HG03060 (cell line): ENCODE measurements around the gene CFAP74.

ENCODE experiments used
- ATAC-seq: cut with Tn5 transposase; IDR thresholded peaks from one replicate; pipeline ENCODE4 v1.9.1; 2021; ENCODE audit warnings: low read depth, moderate number of reproducible peaks; ENCODE audit not compliant: unreplicated experiment

CFAP74 gene

DNA sequence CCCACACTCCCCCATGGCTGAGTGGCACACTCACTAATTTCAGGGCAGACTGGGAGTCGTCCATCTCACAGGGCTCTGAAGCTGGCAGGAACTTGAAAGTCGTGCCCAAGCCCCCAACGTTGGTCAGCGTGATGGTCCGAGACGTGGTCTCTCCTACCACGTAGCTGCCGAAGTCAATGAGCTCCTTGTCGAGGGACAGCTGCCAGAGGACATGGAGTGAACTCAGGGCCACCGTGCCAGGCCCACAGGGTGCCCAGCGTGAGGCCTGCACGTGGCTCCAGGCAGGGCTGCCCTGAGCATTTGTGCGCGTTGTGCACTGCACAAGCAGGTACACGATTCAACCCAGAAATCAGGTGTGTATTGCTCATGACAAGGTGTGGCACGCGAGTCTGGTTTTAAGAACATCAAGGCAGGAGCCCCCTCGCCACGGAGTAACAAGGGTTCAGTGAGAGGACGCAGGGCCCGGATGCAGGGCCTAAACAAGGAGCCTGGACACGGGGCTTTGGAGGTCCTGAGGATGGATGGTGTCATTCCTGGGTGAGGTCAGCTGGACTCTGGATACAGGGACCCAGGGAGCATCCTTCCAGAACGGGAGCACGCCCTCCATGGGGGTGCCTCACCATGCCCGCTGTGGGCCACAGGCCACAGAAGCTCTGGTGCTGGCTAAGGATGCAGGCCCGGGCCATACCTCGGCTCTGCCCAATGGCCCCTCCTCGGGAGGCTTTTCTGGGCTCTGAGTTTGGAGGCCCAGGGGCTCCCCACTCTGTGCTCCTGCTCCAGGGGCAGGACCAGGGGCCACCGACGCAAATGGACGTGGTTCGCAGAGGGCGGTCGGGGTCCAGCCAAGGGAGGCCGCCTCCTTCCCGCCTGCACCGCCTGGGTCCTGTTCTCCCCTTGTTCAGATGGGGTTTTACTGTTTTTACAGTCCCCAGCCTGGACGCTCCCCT lies 46.7 kb downstream of the CFAP74 start:
- ATAC-seq = no peak

DNA sequence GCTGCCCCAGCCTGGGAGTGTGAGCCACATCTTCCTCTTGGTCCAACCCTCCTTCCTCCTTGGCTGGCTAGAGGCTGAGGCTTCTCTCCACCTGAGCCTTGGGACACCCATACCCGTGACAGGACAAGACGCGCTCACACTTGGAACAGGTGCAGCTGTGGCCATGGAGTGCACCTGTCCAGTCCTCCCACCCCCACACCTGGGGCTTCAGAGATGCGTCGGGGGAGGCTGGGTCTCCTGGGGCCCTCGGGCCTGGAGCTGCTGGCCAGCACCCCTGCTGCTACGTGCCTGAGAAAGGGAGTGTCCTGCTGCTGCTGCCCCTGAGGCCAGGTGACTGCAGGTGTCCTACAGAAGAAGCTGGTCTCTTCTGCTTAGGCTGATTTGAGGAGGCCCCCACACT lies 47.5 kb downstream of the CFAP74 start:
- ATAC-seq = no peak

DNA sequence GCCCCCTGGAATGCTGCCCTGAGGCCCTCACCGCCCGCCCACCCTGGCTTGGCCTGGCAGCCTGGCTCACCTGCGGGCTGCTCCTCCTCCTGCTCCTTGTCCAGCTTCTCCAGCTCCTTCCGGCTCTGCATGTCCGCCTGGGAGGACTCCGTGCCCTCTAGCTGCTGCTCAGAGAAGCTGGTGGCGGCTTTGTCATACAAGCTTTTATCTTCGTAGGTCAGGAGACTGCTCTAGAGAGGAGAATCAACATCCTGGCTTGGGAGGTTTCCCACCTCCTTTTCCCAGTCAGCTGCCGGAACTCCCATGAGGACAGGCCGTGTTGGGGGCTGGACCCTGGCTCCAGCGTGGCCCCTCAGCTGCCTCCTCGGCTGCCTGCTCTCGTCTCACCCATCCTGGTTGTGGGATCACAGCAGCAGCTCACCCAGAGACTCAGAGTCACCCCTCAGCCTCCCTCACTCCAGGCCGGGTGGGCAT lies 47.9 kb downstream of the CFAP74 start:
- ATAC-seq = no peak

DNA sequence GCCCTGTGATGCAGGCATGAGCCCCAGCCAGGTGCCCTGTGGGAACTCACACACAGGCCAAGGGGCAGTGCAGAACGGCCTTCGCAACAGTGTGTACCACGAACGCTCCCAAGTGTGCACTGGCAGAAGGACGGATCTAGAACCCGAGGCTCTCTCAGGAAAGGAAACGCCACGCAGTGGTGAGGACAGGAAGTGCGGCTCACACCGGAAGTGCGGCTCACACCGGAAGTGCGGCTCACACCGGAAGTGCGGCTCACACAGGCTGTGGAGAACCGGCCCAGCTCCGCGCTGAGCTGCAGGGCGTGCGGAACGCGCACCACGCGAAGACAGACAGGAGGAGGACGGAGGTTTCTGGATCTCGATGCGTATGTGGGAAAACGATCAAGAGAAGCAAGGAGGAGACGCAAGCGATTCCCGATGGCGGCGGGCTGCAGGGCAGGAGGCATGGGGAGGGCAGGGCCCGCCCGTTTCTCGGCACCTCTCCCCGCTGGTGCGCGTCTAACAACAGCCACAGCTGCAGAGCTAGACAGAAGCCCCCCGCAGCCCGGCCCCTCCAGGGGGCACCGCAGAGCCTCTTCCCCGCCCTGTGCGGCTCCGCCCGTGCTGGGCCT lies 48.6 kb downstream of the CFAP74 start:
- ATAC-seq = no peak

DNA sequence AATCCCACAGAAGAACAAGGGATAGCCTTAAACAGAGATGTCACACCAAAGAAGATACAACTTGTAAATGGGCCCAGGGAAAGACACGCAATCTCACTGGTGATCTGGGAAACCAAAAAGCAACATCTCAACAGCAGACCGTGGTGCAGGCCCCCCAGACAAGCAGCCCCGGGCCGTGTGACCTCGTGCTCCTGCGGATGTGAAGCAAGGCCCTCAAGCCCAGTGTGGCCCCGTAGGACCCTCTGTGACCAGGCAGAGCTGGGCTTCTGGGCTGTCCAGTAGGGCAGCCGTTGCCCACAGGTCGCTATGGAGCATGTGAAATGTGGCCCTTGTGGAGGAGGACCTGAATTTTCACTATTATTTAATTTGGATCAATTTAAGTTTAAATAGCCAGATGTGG lies 49.6 kb downstream of the CFAP74 start:
- ATAC-seq = no peak

DNA sequence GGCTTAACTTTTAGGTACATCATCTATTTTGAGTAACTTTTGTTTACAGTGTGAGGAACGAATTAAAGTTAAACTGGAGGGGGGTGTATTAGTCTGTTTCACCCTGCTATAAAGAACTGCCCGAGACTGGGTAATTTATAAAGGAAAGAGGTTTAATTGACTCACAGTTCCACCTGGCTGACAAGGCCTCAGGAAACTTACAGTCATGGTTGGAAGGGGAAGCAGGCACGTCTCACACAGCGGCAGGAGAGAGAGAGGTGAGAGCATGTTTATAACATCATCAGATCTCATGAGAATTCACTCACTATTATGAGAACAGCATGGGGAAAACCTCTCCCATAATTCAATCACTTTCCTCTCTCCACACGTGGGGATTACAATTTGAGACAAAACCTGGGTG lies 52.6 kb downstream of the CFAP74 start:
- no peak for ATAC-seq

DNA sequence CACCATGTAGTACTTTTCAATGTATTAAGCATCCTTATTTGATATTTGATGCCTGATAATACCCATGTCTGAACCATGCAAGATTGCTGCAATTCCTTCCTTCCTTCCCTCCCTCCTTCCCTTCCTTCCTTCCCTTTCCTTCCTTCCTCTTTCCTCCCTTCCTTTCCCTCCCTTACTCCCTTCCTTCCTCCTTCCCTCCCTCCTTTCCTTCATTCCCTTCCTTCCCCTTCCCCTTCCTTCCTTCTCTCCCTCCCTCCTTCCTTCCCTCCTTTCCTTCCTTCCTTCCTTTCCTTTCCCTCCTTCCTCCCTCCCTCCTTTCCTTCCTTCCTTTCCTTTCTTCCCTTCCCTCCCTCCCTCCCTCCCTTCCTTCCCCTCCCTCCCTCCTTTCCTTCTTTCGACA lies 54.8 kb downstream of the CFAP74 start:
- ATAC-seq = no peak

DNA sequence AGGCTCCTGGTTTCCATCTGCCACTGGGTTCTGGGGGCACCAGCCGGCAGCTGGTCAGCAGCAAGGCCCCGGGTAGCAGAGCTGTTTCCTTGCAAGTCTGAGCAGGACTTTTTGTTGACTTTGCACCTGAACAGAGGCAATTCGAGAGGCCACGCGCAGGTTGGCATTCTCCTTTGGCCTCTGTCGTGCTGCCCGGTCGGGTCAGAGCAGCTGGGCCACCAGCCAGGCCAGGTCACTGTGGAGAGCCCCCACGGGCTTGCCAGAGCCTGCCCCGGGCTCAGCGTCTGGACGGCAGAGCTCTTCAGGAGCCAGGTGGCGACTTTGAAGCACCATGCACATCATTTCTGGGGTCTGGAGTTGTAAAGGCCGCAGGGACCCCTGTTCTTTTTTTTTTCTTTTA lies 56.1 kb downstream of the CFAP74 start:
- ATAC-seq = no peak

DNA sequence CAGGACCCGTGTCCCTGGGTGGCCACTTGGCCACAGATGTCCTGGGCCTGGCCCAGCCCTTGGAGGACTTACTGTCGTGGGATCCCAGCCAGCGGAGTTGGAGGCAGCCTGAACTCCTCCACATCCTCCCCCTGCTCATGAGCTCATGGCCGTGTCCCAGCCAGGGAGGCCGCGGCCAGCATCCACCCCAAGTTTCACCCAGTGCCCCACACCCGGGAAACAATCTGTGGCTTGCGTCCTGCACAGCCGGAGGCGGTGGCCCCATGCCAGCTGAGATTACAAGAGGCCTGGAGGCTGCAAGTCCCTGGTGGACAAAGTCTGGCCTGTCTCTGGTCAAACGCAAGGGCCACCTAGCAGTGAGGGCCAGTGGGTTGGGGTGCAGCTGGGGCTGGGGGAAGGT lies 57.0 kb downstream of the CFAP74 start:
- no peak for ATAC-seq

DNA sequence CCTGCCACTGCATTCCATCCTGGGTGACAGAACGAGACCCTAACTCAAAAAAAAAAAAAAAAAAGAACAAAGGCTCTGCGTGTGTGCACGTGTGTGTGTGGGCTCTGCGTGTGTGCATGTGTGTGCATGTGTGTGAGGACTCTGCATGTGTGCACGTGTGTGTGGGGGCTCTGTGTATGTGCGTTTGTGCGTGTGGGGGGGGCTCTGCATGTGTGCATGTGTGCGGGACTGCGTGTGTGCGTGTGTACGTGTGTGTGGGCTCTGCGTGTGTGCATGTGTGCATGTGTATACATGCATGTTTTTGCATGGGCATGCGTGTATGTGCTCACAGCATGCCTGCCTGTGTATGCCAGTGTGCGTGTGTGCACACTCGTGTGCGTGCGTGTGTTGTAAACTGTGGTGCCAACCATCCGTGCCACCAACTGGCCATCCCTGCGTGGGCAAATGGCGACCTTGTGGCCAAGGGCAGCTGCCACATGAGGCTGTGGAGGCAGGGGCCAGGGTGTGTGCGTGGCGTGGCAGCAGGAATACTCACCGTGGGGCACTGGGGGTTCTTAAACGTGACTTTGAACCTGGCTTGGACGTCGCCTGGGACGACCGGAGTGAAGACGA lies 57.7 kb downstream of the CFAP74 start:
- ATAC-seq = no peak

DNA sequence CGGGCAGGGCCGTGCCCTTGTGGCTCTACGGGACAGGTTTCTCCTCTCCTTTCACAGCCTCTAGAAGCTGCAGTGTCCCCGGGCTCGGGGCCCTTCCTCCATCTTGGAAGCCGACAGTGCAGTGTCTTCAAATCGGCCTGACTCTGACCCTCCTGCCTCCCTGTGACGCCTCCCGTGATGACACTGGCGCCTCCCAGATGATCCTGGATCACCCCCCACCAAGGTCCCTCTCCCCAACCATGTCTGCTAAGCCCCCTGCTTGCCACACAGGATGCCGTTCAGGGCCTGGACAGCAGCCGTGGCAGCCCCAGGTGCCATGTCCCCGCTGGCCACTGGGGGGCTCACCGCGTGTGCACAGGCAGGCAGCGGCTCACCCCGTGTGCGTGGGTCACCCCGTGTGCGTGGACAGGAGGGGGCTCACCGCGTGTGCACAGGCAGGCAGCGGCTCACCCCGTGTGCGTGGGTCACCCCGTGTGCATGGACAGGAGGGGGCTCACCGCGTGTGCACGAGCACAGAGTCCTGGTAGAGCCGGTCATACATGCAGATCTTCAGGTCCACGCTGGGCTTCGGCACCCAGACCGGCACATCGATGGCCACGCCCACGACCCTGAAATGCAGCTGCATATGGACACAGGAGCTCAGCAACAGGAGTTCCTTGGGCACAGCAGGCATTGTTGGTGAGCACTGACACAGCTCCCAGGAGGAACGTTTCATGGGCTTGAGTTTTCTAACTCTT lies 59.6 kb downstream of the CFAP74 start:
- no peak for ATAC-seq

DNA sequence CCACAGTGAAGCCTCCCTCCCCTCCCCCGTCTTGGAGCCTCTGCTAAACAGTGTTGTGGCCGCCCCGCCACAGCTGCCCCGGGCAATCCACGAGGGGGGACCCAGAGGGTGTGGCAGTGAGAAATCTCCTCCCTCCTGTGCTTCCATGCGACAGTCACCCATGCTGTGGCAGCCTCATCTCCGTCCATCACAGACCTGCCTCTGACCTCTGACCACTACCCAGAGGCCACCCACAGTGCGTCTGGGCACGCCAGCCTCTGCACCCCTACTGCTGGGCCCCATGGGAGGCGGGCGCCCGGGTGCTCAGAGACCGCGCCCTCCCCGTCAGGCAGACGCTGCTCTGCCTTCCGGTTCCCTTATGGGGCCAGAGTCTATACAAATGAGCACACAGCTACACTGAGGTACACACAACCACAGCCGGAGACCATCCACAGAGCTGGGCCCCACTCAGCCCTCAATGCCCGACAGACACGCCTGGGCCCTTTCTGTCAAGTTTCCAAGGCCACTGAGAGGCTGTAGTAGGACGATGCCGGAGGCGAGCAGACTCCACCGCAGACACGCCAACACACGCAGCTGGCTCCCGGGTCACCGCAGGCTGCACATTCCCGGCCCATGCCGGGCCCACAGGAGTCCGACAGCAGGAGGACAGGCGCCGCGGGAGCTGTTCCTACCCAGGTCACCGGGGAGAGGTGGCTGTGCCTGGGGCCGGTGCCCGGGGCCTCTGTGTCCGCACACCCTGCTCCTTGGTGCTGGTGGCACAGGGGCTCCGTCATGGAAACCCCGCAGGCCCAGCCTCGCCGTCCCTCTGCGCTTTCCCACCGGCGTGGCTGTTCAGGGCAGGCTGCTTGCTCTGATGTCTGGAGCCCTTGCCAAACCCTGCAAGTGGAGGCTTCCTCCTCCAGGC lies 60.6 kb downstream of the CFAP74 start:
- ATAC-seq = no peak

DNA sequence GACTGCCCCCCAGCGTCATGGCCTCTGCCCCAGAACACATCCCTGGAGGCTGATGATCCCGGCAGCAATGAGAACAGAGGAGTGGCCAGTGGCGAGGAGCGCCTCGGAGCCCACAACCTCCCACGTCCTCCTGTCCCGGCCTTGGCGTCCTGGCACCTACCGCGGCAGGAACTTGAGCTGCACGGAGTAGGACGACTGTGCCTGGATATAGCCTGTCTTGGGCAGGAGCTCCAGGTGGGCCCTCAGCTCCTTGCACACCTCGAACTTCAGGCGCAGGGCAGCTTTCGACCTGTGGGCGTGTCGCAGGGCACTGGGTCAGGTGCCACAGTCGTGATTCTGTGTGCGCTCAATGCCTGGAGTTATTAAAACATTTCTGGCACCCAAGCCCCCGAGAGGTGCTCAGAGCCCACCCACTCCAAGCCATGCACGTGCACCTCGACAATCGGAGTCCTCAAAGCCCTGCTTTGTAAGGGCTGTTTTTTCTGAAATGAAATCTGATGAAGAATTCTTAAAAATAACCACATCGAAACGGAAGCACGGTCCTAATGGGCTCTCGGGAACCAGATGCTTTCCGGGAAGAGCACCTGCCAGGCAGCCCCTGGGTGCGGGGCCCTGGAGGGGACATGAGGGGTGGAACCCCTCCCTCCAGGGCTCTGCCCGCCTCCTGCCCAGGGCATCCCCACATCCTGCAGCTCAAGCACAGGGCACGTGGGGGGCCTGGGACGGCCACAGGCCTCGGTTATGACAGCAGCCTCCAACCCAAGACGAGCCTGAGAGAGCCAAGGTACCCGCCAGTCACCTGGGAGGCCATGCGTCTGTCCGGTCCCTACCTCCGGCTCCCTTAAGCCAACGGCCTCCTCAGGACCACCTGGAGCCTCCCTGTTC lies 61.5 kb downstream of the CFAP74 start:
- no peak for ATAC-seq

DNA sequence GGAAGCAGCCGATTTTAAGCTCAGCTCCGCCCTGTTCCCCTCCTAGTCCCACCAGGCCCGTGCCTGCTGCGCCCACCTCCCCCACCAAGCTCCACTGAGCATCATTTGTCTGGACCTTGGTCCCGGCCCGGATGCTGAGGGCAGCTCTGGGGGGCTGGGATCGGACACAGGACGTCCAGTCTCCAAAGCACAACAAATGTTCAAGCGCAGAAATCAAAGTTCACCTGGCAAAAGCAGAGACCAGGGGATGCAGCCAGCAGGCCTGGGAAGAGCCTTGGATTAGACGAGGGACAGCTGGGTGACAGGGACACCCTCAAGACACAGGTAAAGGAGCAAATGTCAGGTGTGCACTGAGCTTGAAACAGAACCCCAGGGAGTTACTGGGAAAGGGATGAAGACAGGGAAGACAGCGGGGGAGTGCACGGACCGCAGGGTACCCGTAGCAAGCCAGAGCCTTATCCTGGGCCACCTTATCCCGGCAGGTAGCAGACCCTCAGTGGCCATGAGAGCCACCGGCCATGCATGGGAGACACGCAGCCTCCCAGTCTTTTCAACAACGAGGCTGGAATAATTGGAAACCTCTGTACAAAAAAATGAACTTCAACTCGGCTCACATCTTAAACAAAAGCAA lies 62.3 kb downstream of the CFAP74 start:
- no peak for ATAC-seq

DNA sequence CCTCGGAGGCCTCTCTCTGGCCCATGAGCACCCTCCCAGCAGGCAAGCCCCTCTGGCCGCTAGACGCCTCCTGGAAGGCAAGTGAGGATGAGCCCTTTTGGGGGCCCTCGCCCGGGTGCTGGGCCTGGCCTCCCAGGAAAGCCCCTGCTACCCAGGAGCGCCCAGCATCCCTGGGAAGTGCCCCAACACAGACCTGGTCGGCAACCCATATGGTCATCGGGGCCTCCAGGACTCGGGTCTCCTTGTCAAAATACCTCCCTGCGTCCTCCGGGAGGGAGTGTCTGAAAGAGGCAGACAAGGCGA lies 63.5 kb downstream of the CFAP74 start:
- no peak for ATAC-seq

DNA sequence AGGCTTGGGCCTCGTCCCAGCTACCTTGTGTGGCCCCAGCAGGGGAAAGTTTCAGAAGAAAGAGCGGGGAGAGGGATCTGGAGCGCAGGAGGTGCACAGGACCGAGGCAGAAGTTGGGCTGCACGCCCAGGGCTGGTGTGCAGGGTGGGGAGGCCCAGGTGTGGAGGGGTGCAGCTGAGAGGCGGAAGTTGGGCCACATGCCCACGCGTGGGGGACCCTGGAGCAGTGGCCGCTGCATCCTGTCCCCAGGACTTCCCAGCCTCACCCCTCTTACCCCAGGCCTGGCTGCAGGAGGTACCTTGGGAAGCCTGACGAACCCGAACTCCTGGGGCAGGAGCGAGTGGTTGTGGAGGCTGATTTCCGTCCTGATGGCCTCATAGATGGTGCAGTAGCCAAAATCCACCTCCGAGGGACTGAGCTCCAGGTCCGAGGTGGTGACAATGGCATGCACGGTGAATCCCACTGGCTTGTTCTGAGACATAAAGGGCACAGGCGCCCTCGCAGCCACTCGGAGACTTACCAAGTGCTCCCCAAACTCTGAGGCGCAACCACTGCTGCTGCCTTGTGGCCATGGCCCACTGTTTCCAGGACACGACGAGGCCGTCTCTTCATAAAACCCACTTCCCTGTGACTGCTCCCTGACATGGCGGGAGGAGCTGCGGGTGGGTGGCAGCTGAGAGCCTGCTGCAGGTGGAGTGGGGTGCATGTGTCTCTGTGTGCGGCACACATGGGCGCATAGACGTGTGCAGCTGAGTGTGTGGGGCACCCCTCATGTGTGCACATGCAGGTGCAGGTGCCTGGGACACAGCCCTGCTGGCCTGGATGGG lies 64.1 kb downstream of the CFAP74 start:
- ATAC-seq = no peak

DNA sequence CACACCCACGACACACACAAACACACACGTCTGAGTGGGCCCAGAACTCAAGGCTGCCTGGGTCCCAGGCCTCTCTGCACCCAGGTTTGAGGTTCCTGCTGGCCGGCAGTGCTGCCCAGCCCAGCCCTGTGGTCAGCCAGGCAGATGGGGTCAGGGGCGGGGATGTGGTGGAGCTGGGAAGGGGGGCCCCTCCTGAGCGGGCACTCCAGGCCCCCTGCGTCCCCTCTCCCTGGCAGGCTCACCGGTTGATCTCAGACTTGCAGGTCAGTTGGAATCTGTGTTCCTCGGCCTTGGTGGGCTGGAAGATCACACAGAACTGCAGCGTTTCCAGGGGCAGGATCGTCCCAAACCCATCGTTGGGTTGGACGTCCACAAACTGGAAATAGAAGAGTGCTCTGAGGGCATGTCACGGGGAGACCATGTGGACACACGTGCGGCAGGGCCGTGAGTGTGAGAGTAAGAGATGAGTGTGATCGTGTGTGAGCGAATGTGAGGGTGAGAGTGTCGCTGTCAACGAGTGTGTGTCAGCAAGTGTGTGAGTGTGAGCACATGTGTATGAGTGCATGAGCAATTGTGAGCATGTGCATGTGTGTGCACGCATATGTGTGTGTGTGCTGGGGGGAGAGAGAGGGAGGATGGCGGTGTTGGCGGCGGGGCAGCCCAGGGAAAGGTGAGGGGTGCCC lies 64.8 kb downstream of the CFAP74 start:
- no peak for ATAC-seq
